Testis (tissue), 3 donors: ENCODE results near the gene MYB. TPM values are rescaled to one million over a fixed set of nuclear protein-coding genes. Genes with fewer than 3 reads are reported as not detected.
"Not testable (repeated sequence)": the region's sequence is repeated elsewhere in the genome, so short reads cannot be mapped to it uniquely, and the experiment has no call there.

Experiments used
- DNase-seq: peaks from one replicate; pipeline ENCODE4 v3.0.0-alpha.2; 2019
- H3K27ac ChIP-seq, 2 donors: fragments of 200-600 bp; sonication (generic); one replicate each; pipeline ENCODE4 v1.5.1; 2019
- H3K27me3 ChIP-seq: fragments of 200-600 bp; sonication (generic); one replicate; pipeline ENCODE4 v1.5.1; 2019
- H3K36me3 ChIP-seq: fragments of 200-600 bp; sonication (generic); one replicate; pipeline ENCODE4 v1.5.1; 2017; ENCODE audit warnings: low read depth; ENCODE audit errors: missing control alignments
- H3K4me1 ChIP-seq: fragments of 200-600 bp; sonication (generic); one replicate; pipeline ENCODE4 v1.5.1; 2019
- H3K4me3 ChIP-seq, 2 donors: fragments of 200-600 bp; sonication (generic); one replicate each; pipeline ENCODE4 v1.5.1; 2017 to 2019
- H3K9me3 ChIP-seq: fragments of 200-600 bp; sonication (generic); one replicate; pipeline ENCODE4 v1.5.1; 2017
- POLR2A ChIP-seq: fragments of 450-650 bp; IDR thresholded peaks from one replicate; pipeline ENCODE4 v1.6.1; 2017; ENCODE audit warnings: antibody characterized with exemption, mild to moderate bottlenecking, moderate library complexity
- WGBS, 2 donors: methylation state at CpG; one replicate each; pipeline ENCODE4 v1.1.5; 2018; 5-methylcytosine and 5-hydroxymethylcytosine counted together
- intact Hi-C: fragments of 100-400 bp; cut with DNase I; formaldehyde crosslinking; loops from one replicate; pipeline ENCODE4 v1.15.1; 2023; ENCODE audit warnings: low total_unique reads
- polyA plus RNA-seq: library from polyadenylated mRNA; stranded (reverse); fragments of 350-450 nt; fragmentation: Illumina TruSeq; extraction: RNeasy Lipid Tissue Mini Kit (QIAGEN cat#74804); gene quantifications from one replicate; pipeline ENCODE4 v1.2.3, GENCODE V29; 2014; ENCODE audit warnings: low read depth, low replicate concordance; ENCODE audit not compliant: insufficient read depth
- total RNA-seq, 2 donors: library from RNA; depleted of rRNA; stranded (reverse); fragments of >200 nt; gene quantifications; one replicate each; pipeline ENCODE4 v1.2.3, GENCODE V29; 2016
- TF ChIP-seq, protein P1 (sequence below), 3 experiments: fragments of 450-650 bp in 2 of 3; fragments of 200-600 bp in 1 of 3; sonication (generic) in 1 of 3; IDR thresholded peaks; one replicate each; pipeline ENCODE4 v1.5.1; 2016 to 2019; ENCODE audit warnings: antibody characterized with exemption in 3 of 3, mild to moderate bottlenecking in 2 of 3, moderate library complexity in 1 of 3

Gene MYB
- total and polyA plus RNA-seq, 3 donors from 2014 or later = 1.5 to 3.7 (median 1.8) TPM

DNA sequence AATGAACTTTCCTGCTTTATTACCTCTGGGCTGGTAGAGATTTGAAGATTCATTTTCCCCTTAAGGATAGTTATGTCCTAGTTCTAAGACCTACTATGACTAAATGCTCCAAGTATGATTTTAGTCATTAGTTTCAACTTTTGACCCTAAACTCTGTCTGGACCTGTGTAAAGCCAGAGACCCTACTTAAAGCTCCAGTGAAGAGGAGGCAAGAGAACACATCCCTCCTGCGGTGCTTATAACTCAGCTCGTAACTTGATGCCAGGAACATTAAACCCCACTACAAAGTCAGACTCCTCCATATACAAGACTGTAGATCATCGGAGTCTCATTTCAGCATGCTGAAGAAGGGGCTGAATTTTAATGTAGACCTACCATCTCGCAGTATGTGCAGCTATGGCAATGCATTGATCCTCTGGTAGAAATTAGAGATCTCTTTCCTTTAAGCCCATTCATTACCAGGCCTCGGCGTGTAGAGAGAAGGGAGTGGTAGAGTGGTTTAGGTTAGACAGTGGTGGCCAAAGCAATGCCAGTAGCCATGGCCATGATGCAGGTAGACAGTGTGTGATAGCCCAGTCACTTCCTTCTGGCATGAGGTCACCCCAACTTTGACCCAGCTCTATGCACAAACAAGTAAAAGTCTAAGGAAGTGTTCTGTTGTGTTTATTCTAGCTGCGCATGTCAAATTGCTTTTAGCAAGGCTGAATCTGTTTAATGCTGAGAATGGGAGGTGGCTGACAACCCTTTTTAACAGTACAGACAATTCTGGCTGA lies 34.8 kb upstream of the MYB start:
- intact Hi-C loops = no loop called here
- no peak for DNase-seq
- Histone ChIP-seq H3K36me3 (no peaks in the 10 kb centered on the region), H3K27ac (no peak overlapping the region), H3K9me3 (no peaks in the 10 kb centered on the region), H3K4me3 (no peak overlapping the region), H3K27me3 (no peaks in the 10 kb centered on the region), H3K4me1 (no peaks in the 10 kb centered on the region)
- 86 to 93% methylated on average over 7 of the region's 7 CpGs for WGBS, 2 donors
- no peak for TF ChIP-seq POLR2A
- TF ChIP-seq, protein P1, sequence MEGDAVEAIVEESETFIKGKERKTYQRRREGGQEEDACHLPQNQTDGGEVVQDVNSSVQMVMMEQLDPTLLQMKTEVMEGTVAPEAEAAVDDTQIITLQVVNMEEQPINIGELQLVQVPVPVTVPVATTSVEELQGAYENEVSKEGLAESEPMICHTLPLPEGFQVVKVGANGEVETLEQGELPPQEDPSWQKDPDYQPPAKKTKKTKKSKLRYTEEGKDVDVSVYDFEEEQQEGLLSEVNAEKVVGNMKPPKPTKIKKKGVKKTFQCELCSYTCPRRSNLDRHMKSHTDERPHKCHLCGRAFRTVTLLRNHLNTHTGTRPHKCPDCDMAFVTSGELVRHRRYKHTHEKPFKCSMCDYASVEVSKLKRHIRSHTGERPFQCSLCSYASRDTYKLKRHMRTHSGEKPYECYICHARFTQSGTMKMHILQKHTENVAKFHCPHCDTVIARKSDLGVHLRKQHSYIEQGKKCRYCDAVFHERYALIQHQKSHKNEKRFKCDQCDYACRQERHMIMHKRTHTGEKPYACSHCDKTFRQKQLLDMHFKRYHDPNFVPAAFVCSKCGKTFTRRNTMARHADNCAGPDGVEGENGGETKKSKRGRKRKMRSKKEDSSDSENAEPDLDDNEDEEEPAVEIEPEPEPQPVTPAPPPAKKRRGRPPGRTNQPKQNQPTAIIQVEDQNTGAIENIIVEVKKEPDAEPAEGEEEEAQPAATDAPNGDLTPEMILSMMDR (IDR thresholded peaks at IDR 0.05) = no peak

DNA sequence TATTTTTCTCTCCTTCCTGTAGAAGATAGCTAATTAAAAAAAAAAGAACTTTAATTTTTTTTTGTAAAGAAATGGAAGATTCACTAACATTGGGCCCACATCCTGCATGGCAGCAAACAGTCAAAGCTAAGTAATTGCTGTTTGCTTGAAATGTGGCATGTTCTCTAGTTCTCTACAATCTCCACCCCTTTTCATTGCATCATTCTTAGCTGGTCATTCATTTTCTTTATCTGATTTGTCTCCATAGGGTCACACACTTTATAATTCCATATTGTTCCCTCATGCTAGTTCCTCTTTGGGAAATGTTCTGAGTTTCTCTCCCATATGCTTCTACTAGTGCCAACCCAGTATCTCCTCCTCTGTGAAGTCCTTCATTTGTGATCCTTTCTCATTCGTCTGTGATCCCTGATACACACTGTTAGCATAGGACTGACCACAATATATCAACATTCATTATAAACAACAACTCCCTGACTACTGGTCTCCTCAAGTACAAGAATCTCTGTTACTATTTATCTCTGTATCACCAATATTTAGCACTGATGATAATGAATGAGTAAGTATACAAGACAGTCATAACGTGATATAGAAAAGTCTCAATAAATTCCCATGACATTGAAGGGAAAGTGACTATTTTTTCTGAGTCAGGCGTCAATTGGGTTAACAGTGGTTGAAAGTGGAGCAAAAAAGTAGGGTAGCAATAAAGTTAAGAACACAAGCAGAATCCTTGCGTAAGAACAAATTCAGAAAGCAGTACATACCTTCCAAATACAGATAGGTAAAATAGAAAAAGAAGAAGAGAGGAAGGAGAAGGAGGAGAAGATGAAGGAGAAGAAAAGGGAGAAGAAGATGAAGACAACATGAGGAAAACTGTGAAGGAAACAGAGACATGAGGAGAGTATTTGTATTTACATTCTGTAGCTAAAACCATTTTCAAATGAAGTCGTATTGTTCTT lies 33.2 kb upstream of the MYB start:
- Histone ChIP-seq H3K9me3 (no peaks in the 10 kb centered on the region), H3K4me1 (no peaks in the 10 kb centered on the region), H3K27ac (no peak overlapping the region), H3K36me3 (no peaks in the 10 kb centered on the region), H3K4me3 (no peak overlapping the region), H3K27me3 (no peaks in the 10 kb centered on the region)
- intact Hi-C loops = no loop called here
- 82 to 84% methylated on average over 5 of the region's 5 CpGs for WGBS, 2 donors
- no peak for TF ChIP-seq POLR2A
- TF ChIP-seq, protein P1 (IDR thresholded peaks at IDR 0.05) = no peak
- DNase-seq = no peak

DNA sequence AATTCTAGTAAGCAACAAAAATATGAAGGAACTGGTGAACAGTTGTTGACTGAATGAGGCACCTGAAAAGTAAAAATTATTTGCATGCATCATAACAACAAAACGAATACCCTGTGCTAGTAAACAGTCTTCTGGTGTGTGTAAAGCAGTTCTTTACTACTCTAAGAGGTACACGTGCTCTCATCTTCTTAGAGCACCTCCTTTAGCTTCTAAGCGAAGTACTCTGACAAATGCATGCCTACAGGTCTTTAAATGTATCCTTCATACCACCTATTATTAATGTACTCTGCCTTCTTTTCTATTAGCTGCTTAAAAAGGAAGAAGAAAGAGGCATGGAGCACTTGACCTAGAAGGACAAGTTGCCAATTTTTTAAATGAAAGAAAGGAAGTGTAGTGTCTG lies 32.2 kb upstream of the MYB start:
- Histone ChIP-seq H3K4me1 (no peaks in the 10 kb centered on the region), H3K27me3 (no peaks in the 10 kb centered on the region), H3K4me3 (no peak overlapping the region), H3K9me3 (no peaks in the 10 kb centered on the region), H3K27ac (no peak overlapping the region), H3K36me3 (no peaks in the 10 kb centered on the region)
- intact Hi-C loops = no loop called here
- no peak for DNase-seq
- WGBS, 2 donors = 83 to 91% methylated on average over 3 of the region's 3 CpGs
- TF ChIP-seq, protein P1 (IDR thresholded peaks at IDR 0.05) = no peak
- no peak for TF ChIP-seq POLR2A

DNA sequence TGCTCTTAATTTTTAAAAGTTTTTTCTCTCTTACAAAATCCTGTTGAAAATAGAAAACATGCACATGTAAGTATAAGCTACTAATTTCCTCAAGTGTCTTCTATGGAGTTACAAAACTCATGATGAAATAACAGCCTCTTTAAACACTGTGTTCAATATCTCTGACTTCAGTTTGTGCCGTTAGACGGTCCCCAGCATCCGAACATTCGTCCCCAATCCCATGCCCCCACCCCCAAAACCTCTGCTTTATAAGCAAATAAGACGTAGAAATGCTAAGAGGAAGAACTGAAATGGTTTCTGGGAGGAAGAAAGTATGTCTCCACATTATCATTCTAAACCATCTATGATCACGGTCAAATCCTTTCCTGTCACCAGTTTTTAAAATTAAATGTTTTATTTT lies 31.7 kb upstream of the MYB start:
- DNase-seq = no peak
- H3K4me3 ChIP-seq = no peak overlapping the region
- H3K9me3 ChIP-seq = no peaks in the 10 kb centered on the region
- H3K27me3 ChIP-seq = no peaks in the 10 kb centered on the region
- H3K4me1 ChIP-seq = no peaks in the 10 kb centered on the region
- no peaks in the 10 kb centered on the region for H3K36me3 ChIP-seq
- H3K27ac ChIP-seq = no peak overlapping the region
- intact Hi-C loops = no loop called here
- TF ChIP-seq, protein P1 (IDR thresholded peaks at IDR 0.05) = no peak
- no peak for TF ChIP-seq POLR2A
- WGBS, 2 donors = 81 to 83% methylated on average over 6 of the region's 6 CpGs

DNA sequence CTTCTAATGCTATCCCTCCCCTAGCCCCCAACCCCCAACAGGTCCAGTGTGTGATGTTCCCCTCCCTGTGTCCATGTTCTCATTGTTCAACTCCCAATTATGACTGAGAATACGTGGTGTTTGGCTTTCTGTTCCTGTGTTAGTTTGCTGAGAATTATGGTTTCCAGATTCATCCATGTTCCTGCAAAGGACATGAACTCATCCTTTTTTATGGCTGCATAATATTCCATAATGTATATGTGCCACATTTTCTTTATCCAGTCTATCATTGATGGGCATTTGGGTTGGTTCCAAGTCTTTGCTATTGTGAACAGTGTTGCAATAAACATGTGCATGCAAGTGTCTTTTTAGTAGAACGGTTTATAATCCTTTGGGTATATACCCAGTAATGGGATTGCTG lies 30.6 kb upstream of the MYB start:
- intact Hi-C loops, H3K4me3 ChIP-seq, DNase-seq, H3K27ac ChIP-seq, H3K4me1 ChIP-seq, H3K36me3 ChIP-seq, H3K27me3 ChIP-seq, H3K9me3 ChIP-seq: not testable (repeated sequence)
- 92 to 93% methylated on average over 2 of the region's 2 CpGs for WGBS, 2 donors

DNA sequence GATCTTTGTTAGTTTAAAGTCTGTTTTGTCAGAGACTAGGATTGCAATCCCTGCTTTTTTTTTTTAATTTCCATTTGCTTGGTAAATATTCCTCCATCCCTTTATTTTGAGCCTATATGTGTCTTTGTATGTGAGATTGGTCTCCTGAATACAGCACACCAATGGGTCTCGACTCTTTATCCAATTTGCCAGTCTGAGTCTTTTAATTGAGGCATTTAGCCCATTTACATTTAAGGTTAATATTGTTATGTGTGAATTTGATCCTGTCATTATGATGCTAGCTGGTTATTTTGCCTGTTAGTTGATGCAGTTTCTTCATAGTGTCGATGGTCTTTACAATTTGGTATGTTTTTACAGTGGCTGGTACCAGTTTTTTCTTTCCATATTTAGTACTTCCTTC lies 27.0 kb upstream of the MYB start:
- H3K36me3 ChIP-seq, H3K27me3 ChIP-seq, H3K4me3 ChIP-seq, H3K27ac ChIP-seq, H3K9me3 ChIP-seq, intact Hi-C loops, H3K4me1 ChIP-seq, DNase-seq: not testable (repeated sequence)
- 94 to 100% methylated on average over 2 of the region's 2 CpGs for WGBS, 2 donors
